BLaER1 (cell line): ENCODE results near the gene IMPACT.

Source experiments
- H3K27ac ChIP-seq: shearing (Covaris generic); formaldehyde crosslinking; 2 replicates; pipeline ENCODE4 v1.8.1; 2022
- H3K27me3 ChIP-seq: shearing (Covaris generic); formaldehyde crosslinking; 2 replicates; pipeline ENCODE4 v1.8.1; 2022
- H3K36me3 ChIP-seq: shearing (Covaris generic); formaldehyde crosslinking; 2 replicates; pipeline ENCODE4 v1.8.1; 2022
- H3K4me1 ChIP-seq: shearing (Covaris generic); formaldehyde crosslinking; 2 replicates; pipeline ENCODE4 v1.8.1; 2022
- H3K4me2 ChIP-seq: shearing (Covaris generic); formaldehyde crosslinking; 2 replicates; pipeline ENCODE4 v1.8.1; 2022
- H3K4me3 ChIP-seq: shearing (Covaris generic); formaldehyde crosslinking; 2 replicates; pipeline ENCODE4 v1.8.1; 2022
- H3K9ac ChIP-seq: shearing (Covaris generic); formaldehyde crosslinking; 2 replicates; pipeline ENCODE4 v1.8.1; 2022
- H3K9me3 ChIP-seq: shearing (Covaris generic); formaldehyde crosslinking; 2 replicates; pipeline ENCODE4 v1.8.1; 2022
- H4K20me1 ChIP-seq: shearing (Covaris generic); formaldehyde crosslinking; 2 replicates; pipeline ENCODE4 v1.8.1; 2022
- Cebpa-rat ChIP-seq: shearing (Covaris generic); IDR thresholded peaks from 2 replicates; pipeline ENCODE4 v1.8.1; 2022

Gene IMPACT

DNA sequence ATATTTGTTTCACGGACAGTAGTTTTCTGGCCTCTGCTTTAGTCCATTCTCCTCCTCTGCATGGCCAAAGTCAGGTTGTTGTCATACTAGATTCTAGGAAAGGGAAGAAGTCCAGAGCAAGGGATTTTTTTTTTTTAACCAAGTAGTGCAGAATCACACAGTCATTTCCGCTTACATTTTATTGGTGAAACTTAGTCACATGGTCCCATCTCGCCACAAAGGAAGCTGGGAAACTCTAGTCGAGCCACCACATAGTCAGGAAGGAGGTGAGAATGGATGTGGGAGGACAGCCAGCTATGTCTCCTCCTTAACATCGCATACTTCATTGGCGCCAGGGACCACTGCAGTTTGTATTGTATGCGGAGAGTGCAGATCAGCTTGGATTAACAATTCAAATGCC lies 44.3 kb downstream of the IMPACT start:
- H3K27me3 ChIP-seq = no peaks in the 10 kb centered on the region
- H3K4me3 ChIP-seq = no peak overlapping the region
- no peaks in the 10 kb centered on the region for H3K36me3 ChIP-seq
- no peaks in the 10 kb centered on the region for H3K4me1 ChIP-seq
- no peak overlapping the region for H3K4me2 ChIP-seq
- no peaks in the 10 kb centered on the region for H4K20me1 ChIP-seq
- no peak overlapping the region for H3K9ac ChIP-seq
- no peaks in the 10 kb centered on the region for H3K9me3 ChIP-seq
- TF ChIP-seq Cebpa-rat = no peak
- no peak overlapping the region for H3K27ac ChIP-seq

DNA sequence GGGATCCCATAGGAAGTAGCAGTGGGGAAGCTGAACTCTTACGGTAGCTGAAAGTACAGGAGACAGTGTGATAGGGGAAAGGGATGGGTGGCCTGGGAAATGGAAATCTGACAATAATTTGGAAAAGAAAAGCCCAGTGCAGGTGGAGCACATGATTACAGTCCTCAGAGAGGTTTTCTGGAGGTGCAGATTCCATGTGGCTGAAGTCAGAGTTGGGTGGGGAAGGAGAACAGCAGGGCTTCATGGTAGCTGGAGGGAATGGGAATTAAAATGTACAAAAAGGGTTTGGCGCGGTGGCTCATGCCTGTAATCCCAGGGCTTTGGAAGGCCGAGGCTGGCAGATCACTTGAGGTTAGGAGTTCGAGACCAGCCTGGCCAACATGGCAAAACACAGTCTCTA lies 46.1 kb downstream of the IMPACT start:
- TF ChIP-seq Cebpa-rat = no peak

DNA sequence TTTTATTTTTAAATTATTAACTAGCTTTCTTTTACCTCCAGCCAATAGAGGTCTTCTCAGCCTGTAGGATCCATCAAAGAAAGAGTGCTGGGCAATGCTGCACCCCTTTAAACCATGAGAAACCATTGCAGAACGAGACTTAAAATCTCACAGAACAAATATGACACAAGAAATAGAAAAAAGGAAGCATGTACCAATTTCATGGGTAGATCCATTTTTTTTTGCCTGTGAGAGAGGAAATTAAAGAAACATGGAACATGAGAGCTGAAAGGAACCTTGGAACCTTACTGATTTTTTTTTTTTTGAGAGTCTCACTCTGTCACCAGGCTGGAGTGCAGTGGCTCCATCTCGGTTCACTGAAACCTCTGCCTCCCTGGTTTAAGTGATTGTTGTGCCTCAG lies 47.9 kb downstream of the IMPACT start:
- TF ChIP-seq Cebpa-rat = no peak
- Histone ChIP-seq H3K9ac (no peak overlapping the region), H3K4me3 (no peak overlapping the region), H3K36me3 (no peaks in the 10 kb centered on the region), H4K20me1 (no peaks in the 10 kb centered on the region), H3K9me3 (no peaks in the 10 kb centered on the region), H3K4me2 (no peak overlapping the region), H3K4me1 (no peaks in the 10 kb centered on the region), H3K27me3 (no peaks in the 10 kb centered on the region), H3K27ac (no peak overlapping the region)

More for the DNA sequence above, 46.1 kb downstream of the IMPACT start:
- H3K4me1 ChIP-seq = no peaks in the 10 kb centered on the region
- H3K9me3 ChIP-seq = no peaks in the 10 kb centered on the region
- no peak overlapping the region for H3K27ac ChIP-seq
- no peaks in the 10 kb centered on the region for H3K36me3 ChIP-seq
- H3K27me3 ChIP-seq = no peaks in the 10 kb centered on the region
- H3K4me3 ChIP-seq = no peak overlapping the region
- H4K20me1 ChIP-seq = no peaks in the 10 kb centered on the region
- no peak overlapping the region for H3K4me2 ChIP-seq
- H3K9ac ChIP-seq = no peak overlapping the region

DNA sequence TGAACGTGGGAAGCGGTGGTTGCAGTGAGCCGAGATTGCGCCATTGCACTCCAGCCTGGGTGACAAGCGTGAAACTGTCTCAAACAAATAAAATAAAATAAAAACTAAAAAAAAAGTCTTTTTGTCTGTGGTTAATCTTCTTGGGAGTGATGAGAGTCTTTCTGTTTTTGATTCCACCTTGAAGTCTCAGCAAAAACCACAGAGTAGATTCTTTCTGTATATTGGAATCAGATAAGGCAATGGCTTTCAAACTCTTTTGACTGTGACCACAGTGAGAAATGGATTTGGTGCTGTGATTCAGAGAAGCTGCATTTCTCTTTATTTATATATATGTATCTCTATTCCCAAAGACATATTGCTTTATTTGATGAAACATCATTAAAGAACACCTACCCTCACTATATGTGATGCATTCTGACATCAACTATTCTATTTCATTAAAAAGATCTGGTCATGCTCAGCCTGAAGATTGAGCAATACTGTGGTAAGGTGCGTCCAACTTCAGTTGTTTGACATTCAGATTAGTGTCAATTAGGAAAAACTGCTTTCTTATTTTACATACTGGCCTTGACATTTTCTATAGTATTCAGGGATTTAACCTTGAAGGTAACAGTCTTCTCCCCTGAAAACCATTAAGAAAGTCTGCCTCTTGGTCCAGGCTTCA lies 49.6 kb downstream of the IMPACT start:
- H3K36me3 ChIP-seq = no peaks in the 10 kb centered on the region
- no peak overlapping the region for H3K9ac ChIP-seq
- H3K27me3 ChIP-seq = no peaks in the 10 kb centered on the region
- no peaks in the 10 kb centered on the region for H3K4me1 ChIP-seq
- H3K27ac ChIP-seq = no peak overlapping the region
- H4K20me1 ChIP-seq = no peaks in the 10 kb centered on the region
- no peak overlapping the region for H3K4me2 ChIP-seq
- no peak overlapping the region for H3K4me3 ChIP-seq
- no peak for TF ChIP-seq Cebpa-rat
- no peaks in the 10 kb centered on the region for H3K9me3 ChIP-seq

DNA sequence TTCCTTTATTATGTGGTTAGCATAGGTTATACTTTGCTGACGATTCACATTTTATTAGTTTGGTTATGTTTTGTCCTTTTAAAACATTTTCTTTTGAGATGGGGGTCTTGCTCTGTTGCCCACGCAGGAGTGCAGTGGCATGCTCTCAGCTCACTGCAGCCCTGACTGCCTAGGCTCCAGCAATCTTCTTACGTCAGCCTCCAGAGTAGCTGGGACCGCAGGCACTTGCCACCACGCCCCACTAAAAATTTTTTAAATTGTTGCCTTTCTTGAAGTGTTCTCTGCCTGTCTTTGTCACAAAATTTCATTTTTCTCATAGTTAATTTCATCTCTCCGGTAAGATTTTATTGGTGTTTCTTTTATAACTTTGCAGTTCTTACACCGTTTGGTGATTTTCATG lies 52.9 kb downstream of the IMPACT start:
- TF ChIP-seq Cebpa-rat = no peak
- Histone ChIP-seq H3K27ac (no peak overlapping the region), H3K9me3 (no peaks in the 10 kb centered on the region), H3K4me3 (no peak overlapping the region), H3K4me2 (no peak overlapping the region), H3K27me3 (no peaks in the 10 kb centered on the region), H3K4me1 (peaks cover 5% of the 10 kb centered on the region; the same call in 1 of the 2 replicates), H3K9ac (no peak overlapping the region), H4K20me1 (no peaks in the 10 kb centered on the region), H3K36me3 (no peaks in the 10 kb centered on the region)

DNA sequence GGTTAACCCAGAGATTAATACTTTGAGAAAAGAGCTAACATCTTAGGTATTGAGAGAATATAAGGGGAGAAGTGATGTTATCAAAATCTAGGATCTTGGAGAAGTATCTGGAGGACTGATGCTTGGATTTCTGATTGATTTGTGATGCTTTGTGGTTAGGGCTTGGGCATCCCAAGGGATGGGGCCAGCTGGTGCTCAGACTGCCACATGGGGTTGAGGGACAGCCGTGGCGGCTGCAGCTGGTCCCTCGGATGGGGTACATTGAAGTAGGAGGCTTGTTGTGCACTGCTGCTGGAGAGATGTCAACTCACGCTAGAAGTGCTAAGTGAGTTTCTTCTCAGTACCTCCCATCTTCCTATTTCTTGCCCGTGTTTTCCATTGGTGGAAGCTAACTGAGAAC lies 56.4 kb downstream of the IMPACT start:
- Histone ChIP-seq H4K20me1 (no peaks in the 10 kb centered on the region), H3K27ac (no peak overlapping the region), H3K4me2 (peak overlapping the region; percentile 14), H3K9me3 (no peaks in the 10 kb centered on the region), H3K36me3 (no peaks in the 10 kb centered on the region), H3K9ac (no peak overlapping the region), H3K4me1 (peaks cover 5% of the 10 kb centered on the region; the same call in 1 of the 2 replicates), H3K27me3 (no peaks in the 10 kb centered on the region), H3K4me3 (no peak overlapping the region)
- no peak for TF ChIP-seq Cebpa-rat

DNA sequence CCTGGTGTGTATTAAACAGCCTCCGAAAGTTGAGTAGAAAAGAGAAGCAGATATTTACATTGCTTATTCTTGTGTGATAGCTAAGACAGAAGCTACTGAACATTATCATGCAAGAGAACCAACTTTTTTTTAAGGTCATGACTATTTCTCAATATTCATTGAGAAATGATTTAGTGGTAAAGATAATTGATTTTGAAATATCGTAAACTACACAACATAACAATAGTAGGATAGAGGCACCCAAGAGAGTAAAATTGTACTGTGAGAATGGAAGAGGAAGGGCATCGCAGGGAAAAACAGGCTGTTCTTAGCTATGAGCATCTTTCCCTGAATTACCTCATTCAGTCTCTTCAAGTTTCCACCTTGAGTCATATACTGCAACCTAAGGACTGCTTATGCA lies 59.2 kb downstream of the IMPACT start:
- Histone ChIP-seq H3K9ac (no peak overlapping the region), H3K27ac (no peak overlapping the region), H3K4me1 (peaks cover 13% of the 10 kb centered on the region; the same call in 1 of the 2 replicates), H3K36me3 (no peaks in the 10 kb centered on the region), H3K4me3 (no peak overlapping the region), H3K27me3 (no peaks in the 10 kb centered on the region), H4K20me1 (no peaks in the 10 kb centered on the region), H3K4me2 (no peak overlapping the region), H3K9me3 (no peaks in the 10 kb centered on the region)
- TF ChIP-seq Cebpa-rat = no peak

DNA sequence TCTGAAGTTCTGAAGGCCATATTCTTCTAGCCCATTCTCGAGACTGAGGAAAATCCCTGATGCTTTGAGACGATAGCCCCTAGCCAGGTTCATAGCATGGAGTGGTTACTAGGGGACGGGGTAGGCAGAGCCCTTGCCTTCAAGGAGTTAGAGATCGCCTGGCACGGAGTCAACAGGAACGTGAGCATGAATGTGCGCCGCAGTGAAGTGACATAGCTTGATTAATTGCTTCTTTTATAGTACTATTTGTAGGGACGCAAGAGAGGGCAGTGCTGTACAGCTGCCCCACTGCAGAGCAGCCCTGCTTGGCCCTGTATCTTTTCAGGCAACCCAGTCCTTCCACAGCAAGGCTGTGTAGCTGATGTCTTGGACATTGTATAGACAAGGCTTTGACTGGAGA lies 60.2 kb downstream of the IMPACT start:
- Histone ChIP-seq H3K4me3 (no peak overlapping the region), H3K36me3 (no peaks in the 10 kb centered on the region), H3K27ac (no peak overlapping the region), H4K20me1 (no peaks in the 10 kb centered on the region), H3K9ac (no peak overlapping the region), H3K9me3 (no peaks in the 10 kb centered on the region), H3K4me1 (peaks cover 14% of the 10 kb centered on the region), H3K4me2 (no peak overlapping the region), H3K27me3 (no peaks in the 10 kb centered on the region)
- TF ChIP-seq Cebpa-rat = no peak

DNA sequence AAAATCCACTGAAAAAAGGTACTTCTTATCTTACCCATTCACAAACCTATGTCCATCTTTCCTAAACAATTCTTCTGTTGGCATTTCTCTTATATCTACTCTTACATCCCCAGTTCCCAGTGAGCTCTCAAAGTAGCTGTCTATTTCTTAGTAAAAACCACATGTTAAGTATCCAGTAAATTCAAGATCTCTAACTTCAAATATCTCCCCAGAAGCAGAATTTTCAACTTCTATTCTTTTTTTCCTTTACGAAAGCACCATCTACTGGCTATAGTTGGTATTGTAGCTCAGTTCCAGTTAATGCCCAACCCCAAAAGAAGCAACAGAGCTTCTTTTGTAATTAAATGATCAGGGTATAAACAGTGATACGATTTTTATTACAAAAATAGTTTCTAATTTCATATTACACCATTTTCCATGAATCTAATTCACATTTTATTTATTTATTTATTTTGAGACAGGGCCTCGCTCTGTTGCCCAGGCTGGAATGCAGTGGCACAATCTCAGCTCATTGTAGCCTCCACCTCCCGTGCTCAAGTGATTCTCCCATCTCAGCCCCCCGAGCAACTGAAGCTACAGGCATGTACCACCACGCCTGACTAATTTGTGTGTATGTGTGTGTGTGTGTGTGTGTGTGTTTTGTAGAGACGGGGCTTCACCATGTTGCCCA lies 62.5 kb downstream of the IMPACT start:
- no peak for TF ChIP-seq Cebpa-rat
- H4K20me1 ChIP-seq = no peaks in the 10 kb centered on the region

DNA sequence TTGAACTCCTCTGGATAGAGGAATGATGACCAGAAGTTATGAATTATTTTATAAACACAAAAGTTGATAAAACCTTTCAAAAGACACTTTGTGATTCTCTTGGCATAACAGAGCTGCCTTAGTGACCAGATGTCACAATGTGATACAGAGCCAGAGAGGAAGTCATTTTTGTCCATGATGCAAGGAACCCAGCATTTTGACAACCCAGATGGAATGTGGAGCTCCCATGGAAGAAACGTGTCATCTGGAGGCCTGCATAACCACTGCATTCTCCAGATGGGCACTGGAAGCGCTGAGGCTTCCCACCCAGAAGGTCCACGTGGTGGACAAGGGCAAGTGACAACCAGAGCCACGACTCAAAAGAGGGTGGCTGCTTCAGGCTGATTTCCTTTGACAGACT lies 64.1 kb downstream of the IMPACT start:
- Histone ChIP-seq H3K27ac (no peak overlapping the region), H4K20me1 (no peaks in the 10 kb centered on the region)

More for the DNA sequence above, 62.5 kb downstream of the IMPACT start:
- Histone ChIP-seq H3K4me2 (no peak overlapping the region), H3K36me3 (no peaks in the 10 kb centered on the region), H3K27ac (no peak overlapping the region), H3K4me3 (no peak overlapping the region), H3K9ac (no peak overlapping the region), H3K9me3 (no peaks in the 10 kb centered on the region), H3K27me3 (no peaks in the 10 kb centered on the region), H3K4me1 (peaks cover 22% of the 10 kb centered on the region)

More for the DNA sequence above, 64.1 kb downstream of the IMPACT start:
- Histone ChIP-seq H3K4me3 (no peak overlapping the region), H3K9ac (no peak overlapping the region), H3K9me3 (no peaks in the 10 kb centered on the region), H3K4me1 (peaks cover 22% of the 10 kb centered on the region), H3K27me3 (no peaks in the 10 kb centered on the region), H3K36me3 (no peaks in the 10 kb centered on the region), H3K4me2 (no peak overlapping the region)
- TF ChIP-seq Cebpa-rat = no peak
